NB4 (cell line): ENCODE measurements around the gene TLR7.

ENCODE experiments used
- CTCF ChIP-seq: IDR thresholded peaks from one replicate; pipeline ENCODE4 v1.5.1; 2012; ENCODE audit warnings: low read depth, low read length
- POLR2A ChIP-seq: IDR thresholded peaks from 2 replicates; pipeline ENCODE4 v1.6.1; 2011; ENCODE audit warnings: mild to moderate bottlenecking; ENCODE audit not compliant: insufficient read length; ENCODE audit errors: extremely low read depth
- TF ChIP-seq, protein P1 (sequence below): IDR thresholded peaks from 2 replicates; pipeline ENCODE4 v1.6.1; 2011; ENCODE audit warnings: low read depth, low read length

DNA sequence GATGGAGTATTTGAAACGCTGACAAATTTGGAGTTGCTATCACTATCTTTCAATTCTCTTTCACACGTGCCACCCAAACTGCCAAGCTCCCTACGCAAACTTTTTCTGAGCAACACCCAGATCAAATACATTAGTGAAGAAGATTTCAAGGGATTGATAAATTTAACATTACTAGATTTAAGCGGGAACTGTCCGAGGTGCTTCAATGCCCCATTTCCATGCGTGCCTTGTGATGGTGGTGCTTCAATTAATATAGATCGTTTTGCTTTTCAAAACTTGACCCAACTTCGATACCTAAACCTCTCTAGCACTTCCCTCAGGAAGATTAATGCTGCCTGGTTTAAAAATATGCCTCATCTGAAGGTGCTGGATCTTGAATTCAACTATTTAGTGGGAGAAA is 52.7 kb downstream of the TLR7 start:
- no peak for TF ChIP-seq CTCF
- TF ChIP-seq, protein P1, sequence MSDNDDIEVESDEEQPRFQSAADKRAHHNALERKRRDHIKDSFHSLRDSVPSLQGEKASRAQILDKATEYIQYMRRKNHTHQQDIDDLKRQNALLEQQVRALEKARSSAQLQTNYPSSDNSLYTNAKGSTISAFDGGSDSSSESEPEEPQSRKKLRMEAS: no peak
- no peak for TF ChIP-seq POLR2A
